ENCODE results near the gene GFER. TPM values are rescaled to one million over a fixed set of nuclear protein-coding genes. Genes with fewer than 3 reads are reported as not detected.
A peak's percentile ranks its signal among the peaks of the same experiment; 100 is the strongest.

The GFER gene
- total and polyA plus RNA-seq, 9 of the 15 experiments (the other 6 are each of a cell fraction or from before 2014, with no cell fraction given): 4.3 to 53.7 (median 19.8) TPM

- TF ChIP-seq CC2D1A (IDR thresholded peaks at IDR 0.05) (0 out of 2 replicates have a peak, but pooled peaks have one; percentile 41), MTA3 (IDR thresholded peaks at IDR 0.05; ENCODE audit: borderline replicate concordance) (0 out of 2 replicates have a peak, but pooled peaks have one; percentile 25), CBFA2T3 (IDR thresholded peaks at IDR 0.05) (no peak)
These were observed 39.4 kb downstream of the GFER start (continued) for GRCh38 chr16:2023092-2024031.

- intact Hi-C loops (cut with micrococcal nuclease): loop anchor here (5.0 kb wide), 1 partner anchor 243 kb away; the partner anchor contains the start of gene RNPS1
- ATAC-seq (no peak), FAIRE-seq (no peak), DNase-seq (ENCODE audit: extremely low read depth in 1 of 4, low spot score in 3 of 4) (no peak)
- Histone ChIP-seq H3K4me2 (ENCODE audit: insufficient read depth, low read length) (0 out of 2 replicates have a peak overlapping the region, but pooled peaks have one; percentile 87), H2AFZ (ENCODE audit: low read depth, low read length) (peak overlapping the region; percentile 99; the same call in 1 of the 2 replicates), H3K9me3 (replicated peaks; ENCODE audit: control insufficient read depth, insufficient read depth, low read depth, low read length) (no peaks in the 10 kb centered on the region), H3K9ac (ENCODE audit: insufficient read depth in 1 of 2, low read depth in 2 of 2, low read length in 2 of 2) (peak overlapping the region in 1 of 2 experiments; percentile 89; a peak in 2 of 4 replicates), H3K27me3 (ENCODE audit: control insufficient read depth in 2 of 2, insufficient read depth in 2 of 2, low read length in 2 of 2) (no peaks in the 10 kb centered on the region), H3K4me1 (replicated peaks in 1 of 2; ENCODE audit: control insufficient read depth in 2 of 2, insufficient read depth in 2 of 2, low read length in 2 of 2) (peaks cover 23 to 86% of the 10 kb centered on the region in 2 experiments; a peak in 4 of 5 replicates), H4K20me1 (replicated peaks; ENCODE audit: control insufficient read depth, insufficient read depth, low read length) (0 out of 2 replicates have a peak, but pooled peaks cover 7% of the 10 kb centered on the region), H3K4me3 (no peak overlapping the region), H3K27ac (ENCODE audit: extremely low read depth, low read depth, low read length) (no peak overlapping the region), H3K9me1 (ENCODE audit: control insufficient read depth, insufficient read depth, low read length) (peaks cover 3% of the 10 kb centered on the region), H3K79me2 (ENCODE audit: control insufficient read depth, insufficient read depth, low read length) (peaks cover 16% of the 10 kb centered on the region), H3K36me3 (ENCODE audit: control insufficient read depth, insufficient read depth, low read length) (no peaks in the 10 kb centered on the region)
- BruUV-seq (replicated peaks): no TSS peak
- WGBS (ENCODE audit: insufficient coverage, low coverage, missing lambda C conversion rate): 85% methylated on average over 12 of the region's 12 CpGs
- in situ Hi-C loops (cut with MboI): loop anchor here (5.0 kb wide), 1 partner anchor 118 kb away; no protein-coding TSS in a partner anchor
- CTCF ChIA-PET (ENCODE audit: low intra/inter-chr PET ratio): interaction anchor here (0.9 to 2.1 kb wide), 2 partner anchors 116 to 129 kb away, joined by 5 to 15 read pairs; no protein-coding TSS in a partner anchor
- TF ChIP-seq ZNF274 (IDR thresholded peaks at IDR 0.05; ENCODE audit: borderline replicate concordance, low read depth, low read length) (no peak), IRF1 (CRISPR knock-in tag; IDR thresholded peaks at IDR 0.05; ENCODE audit: borderline replicate concordance) (no peak), EWSR1 (IDR thresholded peaks at IDR 0.05; ENCODE audit: borderline replicate concordance, low read depth, partially characterized antibody) (no peak), ZNF583 (CRISPR knock-in tag; IDR thresholded peaks at IDR 0.05) (no peak), ZNF324 (CRISPR knock-in tag; IDR thresholded peaks at IDR 0.05) (no peak), ZNF280B (CRISPR knock-in tag; IDR thresholded peaks at IDR 0.05) (no peak), LARP7 (IDR thresholded peaks at IDR 0.05) (no peak), PCBP1 (IDR thresholded peaks at IDR 0.05; ENCODE audit: low read depth, low read length, poor library complexity, severe bottlenecking) (peak; percentile 12), USF1 (CRISPR knock-in tag; IDR thresholded peaks at IDR 0.05) (peak; percentile 28; the same call in 1 of the 2 replicates), MTF1 (CRISPR knock-in tag; IDR thresholded peaks at IDR 0.05; ENCODE audit: borderline replicate concordance) (no peak), MXI1 (IDR thresholded peaks at IDR 0.05; ENCODE audit: low read depth, low read length) (no peak), ZNF584 (CRISPR knock-in tag; IDR thresholded peaks at IDR 0.05; ENCODE audit: low read depth) (no peak), CCNT2 (IDR thresholded peaks at IDR 0.05; ENCODE audit: borderline replicate concordance, extremely low read depth, insufficient read length, low read depth, low read length) (no peak)
- POLR2A ChIA-PET: interaction anchor here (1.3 to 3.3 kb wide), 2 partner anchors 8 to 130 kb away, joined by 4 to 35 read pairs; partner anchors contain the start of gene TRAF7
These were observed 40.0 kb downstream of the GFER start for GRCh38 chr16:2024032-2024420.
